Stimulated activated naive CD8-positive, alpha-beta T cell treated with anti-CD3 and anti-CD28 coated beads, Interleukin-15, amount 100 ng/mL, for 72 hours (primary cell): Measurements from ENCODE around the gene TRIP12.
"Not testable (repeated sequence)": the region's sequence is repeated elsewhere in the genome, so short reads cannot be mapped to it uniquely, and the experiment has no call there.

Experiments
- ATAC-seq: fragments of 150-1000 bp; cut with Tn5 transposase; 2 replicates; pipeline ENCODE4 v1.10.0; 2021; ENCODE audit warnings: mild to moderate bottlenecking, moderate library complexity
- DNase-seq, 2 donors: peaks; one replicate each; pipeline ENCODE4 v3.0.0; 2021 to 2022
- H3K27ac Mint-ChIP-seq, 2 donors: one replicate each; pipeline ENCODE4 v1.8.0; 2022; ENCODE audit warnings: mild to moderate bottlenecking in 2 of 2, mixed read lengths in 2 of 2, moderate library complexity in 2 of 2
- H3K27me3 Mint-ChIP-seq: one replicate; pipeline ENCODE4 v1.8.0; 2022; ENCODE audit warnings: mixed read lengths
- H3K4me1 Mint-ChIP-seq: one replicate; pipeline ENCODE4 v1.8.0; 2022; ENCODE audit warnings: mild to moderate bottlenecking, mixed read lengths
- H3K4me3 Mint-ChIP-seq, 2 donors: one replicate each; pipeline ENCODE4 v1.8.0; 2022; ENCODE audit warnings: mild to moderate bottlenecking in 2 of 2, mixed read lengths in 2 of 2, moderate library complexity in 1 of 2
- H3K9me3 Mint-ChIP-seq, 2 donors: one replicate each; pipeline ENCODE4 v1.8.0; 2022; ENCODE audit warnings: mixed read lengths in 2 of 2

The TRIP12 gene

GRCh38 chr2:229742691-229743090 is 179.1 kb downstream of the TRIP12 start:
- ATAC-seq, H3K27ac Mint-ChIP-seq, H3K27me3 Mint-ChIP-seq, DNase-seq, H3K4me3 Mint-ChIP-seq, H3K4me1 Mint-ChIP-seq: not testable (repeated sequence)
- H3K9me3 Mint-ChIP-seq, result peaks cover 13 to 29% of the 10 kb centered on the region in 2 donors

- DNase-seq, result no peak
- Mint-ChIP-seq H3K4me3 (no peak overlapping the region), H3K27me3 (no peaks in the 10 kb centered on the region), H3K27ac (no peak overlapping the region), H3K9me3 (peaks cover 22 to 39% of the 10 kb centered on the region in 2 donors), H3K4me1 (no peaks in the 10 kb centered on the region)
- no peak for ATAC-seq
Observed at GRCh38 chr2:229740279-229740678, 181.5 kb downstream of the TRIP12 start.

GRCh38 chr2:229738024-229738625 is 183.7 kb downstream of the TRIP12 start:
- peaks cover 7% of the 10 kb centered on the region for H3K4me1 Mint-ChIP-seq
- no peak overlapping the region for H3K4me3 Mint-ChIP-seq
- no peaks in the 10 kb centered on the region for H3K27me3 Mint-ChIP-seq
- H3K27ac Mint-ChIP-seq, result no peak overlapping the region
- no peak for DNase-seq
- H3K9me3 Mint-ChIP-seq, result peaks cover 22 to 39% of the 10 kb centered on the region in 2 donors
- ATAC-seq, result no peak

- Mint-ChIP-seq H3K4me3 (no peak overlapping the region), H3K27ac (no peak overlapping the region), H3K27me3 (peaks cover 6% of the 10 kb centered on the region), H3K9me3 (peaks cover 22 to 27% of the 10 kb centered on the region in 2 donors), H3K4me1 (peaks cover 7% of the 10 kb centered on the region)
- DNase-seq (no peak), ATAC-seq (no peak)
Observed at GRCh38 chr2:229734410-229734809, 187.4 kb downstream of the TRIP12 start.

- H3K27ac Mint-ChIP-seq, result no peak overlapping the region
Observed at GRCh38 chr2:229733611-229734245, 188.1 kb downstream of the TRIP12 start.

GRCh38 chr2:229732897-229733296 is 188.9 kb downstream of the TRIP12 start:
- no peak overlapping the region for H3K4me3 Mint-ChIP-seq
- H3K4me1 Mint-ChIP-seq, result peaks cover 7% of the 10 kb centered on the region
- DNase-seq (no peak), ATAC-seq (no peak)
- H3K27ac Mint-ChIP-seq, result no peak overlapping the region
- H3K9me3 Mint-ChIP-seq, result peaks cover 12% of the 10 kb centered on the region in 2 donors
- peaks cover 6% of the 10 kb centered on the region for H3K27me3 Mint-ChIP-seq

More at GRCh38 chr2:229733611-229734245, 188.1 kb downstream of the TRIP12 start:
- Mint-ChIP-seq H3K4me3 (no peak overlapping the region), H3K27me3 (peaks cover 6% of the 10 kb centered on the region), H3K9me3 (peaks cover 17 to 21% of the 10 kb centered on the region in 2 donors), H3K4me1 (peaks cover 7% of the 10 kb centered on the region)
- ATAC-seq (no peak), DNase-seq (no peak)

GRCh38 chr2:229731916-229732315 is 189.9 kb downstream of the TRIP12 start:
- DNase-seq (no peak), ATAC-seq (no peak)
- H3K27ac Mint-ChIP-seq, result no peak overlapping the region
- H3K4me1 Mint-ChIP-seq, result peaks cover 7% of the 10 kb centered on the region
- H3K4me3 Mint-ChIP-seq, result no peak overlapping the region
- peaks cover 6% of the 10 kb centered on the region for H3K27me3 Mint-ChIP-seq
- peaks cover 2 to 3% of the 10 kb centered on the region in 2 donors for H3K9me3 Mint-ChIP-seq

- Mint-ChIP-seq H3K27ac (no peak overlapping the region), H3K4me3 (no peak overlapping the region), H3K9me3 (no peaks in the 10 kb centered on the region), H3K27me3 (peaks cover 6% of the 10 kb centered on the region), H3K4me1 (peaks cover 7% of the 10 kb centered on the region)
- DNase-seq, result no peak
- no peak for ATAC-seq
Observed at GRCh38 chr2:229731363-229731762, 190.4 kb downstream of the TRIP12 start.

GRCh38 chr2:229728370-229728769 is 193.4 kb downstream of the TRIP12 start:
- Mint-ChIP-seq H3K4me1 (peaks cover 15% of the 10 kb centered on the region), H3K27me3 (peaks cover 6% of the 10 kb centered on the region), H3K9me3 (no peaks in the 10 kb centered on the region), H3K27ac (no peak overlapping the region), H3K4me3 (no peak overlapping the region)
- DNase-seq, result no peak
- ATAC-seq, result no peak

- DNase-seq (no peak), ATAC-seq (no peak)
- Mint-ChIP-seq H3K4me3 (no peak overlapping the region), H3K9me3 (no peaks in the 10 kb centered on the region), H3K27ac (no peak overlapping the region), H3K27me3 (peaks cover 7% of the 10 kb centered on the region), H3K4me1 (peaks cover 18% of the 10 kb centered on the region)
Observed at GRCh38 chr2:229726643-229727042, 195.2 kb downstream of the TRIP12 start.

GRCh38 chr2:229725716-229726574 is 195.9 kb downstream of the TRIP12 start:
- Mint-ChIP-seq H3K27ac (no peak overlapping the region), H3K9me3 (no peaks in the 10 kb centered on the region), H3K4me3 (no peak overlapping the region), H3K4me1 (peaks cover 18% of the 10 kb centered on the region), H3K27me3 (peaks cover 7% of the 10 kb centered on the region)
- ATAC-seq (no peak), DNase-seq (no peak)

- H3K9me3 Mint-ChIP-seq, ATAC-seq, H3K4me3 Mint-ChIP-seq, H3K27ac Mint-ChIP-seq, DNase-seq: not testable (repeated sequence)
- Mint-ChIP-seq H3K27me3 (peaks cover 18% of the 10 kb centered on the region), H3K4me1 (peaks cover 18% of the 10 kb centered on the region)
Observed at GRCh38 chr2:229723192-229723591, 198.6 kb downstream of the TRIP12 start.

GRCh38 chr2:229719926-229720647 is 201.7 kb downstream of the TRIP12 start:
- no peak overlapping the region for H3K4me3 Mint-ChIP-seq
- H3K27ac Mint-ChIP-seq, result no peak overlapping the region
- no peak for DNase-seq

GRCh38 chr2:229718057-229718456 is 203.8 kb downstream of the TRIP12 start:
- H3K4me1 Mint-ChIP-seq, result peaks cover 22% of the 10 kb centered on the region
- H3K27me3 Mint-ChIP-seq, result peaks cover 55% of the 10 kb centered on the region
- H3K9me3 Mint-ChIP-seq, result no peaks in the 10 kb centered on the region
- DNase-seq (no peak), ATAC-seq (no peak)
- no peak overlapping the region for H3K4me3 Mint-ChIP-seq
- no peak overlapping the region for H3K27ac Mint-ChIP-seq

More at GRCh38 chr2:229719926-229720647, 201.7 kb downstream of the TRIP12 start:
- Mint-ChIP-seq H3K27me3 (peaks cover 45% of the 10 kb centered on the region), H3K4me1 (peaks cover 29% of the 10 kb centered on the region), H3K9me3 (no peaks in the 10 kb centered on the region)
- ATAC-seq, result no peak

GRCh38 chr2:229715895-229716507 is 205.8 kb downstream of the TRIP12 start:
- H3K27ac Mint-ChIP-seq, result no peak overlapping the region
- ATAC-seq, result no peak

More at GRCh38 chr2:229715895-229716507, 205.8 kb downstream of the TRIP12 start:
- H3K9me3 Mint-ChIP-seq, result no peaks in the 10 kb centered on the region
- peaks cover 71% of the 10 kb centered on the region for H3K27me3 Mint-ChIP-seq
- peak; percentile 31 to 40 for DNase-seq
- H3K4me1 Mint-ChIP-seq, result peaks cover 21% of the 10 kb centered on the region
- H3K4me3 Mint-ChIP-seq, result peak overlapping the region in 1 of 2 donors; percentile 35
